Duodenal mucosa (tissue), 2 donors: Measurements from ENCODE around the gene DGCR6L.
"Not testable (repeated sequence)": the region's sequence is repeated elsewhere in the genome, so short reads cannot be mapped to it uniquely, and the experiment has no call there.

ENCODE experiments used
- H3K27ac ChIP-seq: one replicate; pipeline ENCODE4 v1.7.0; 2013; ENCODE audit warnings: low read depth, low read length
- H3K27me3 ChIP-seq, 2 donors: one replicate each; pipeline ENCODE4 v1.7.0; 2013; ENCODE audit warnings: low read length in 2 of 2, control low read depth in 1 of 2; ENCODE audit not compliant: insufficient read depth in 2 of 2, control insufficient read depth in 1 of 2
- H3K36me3 ChIP-seq, 2 donors: one replicate each; pipeline ENCODE4 v1.7.0; 2013; ENCODE audit warnings: low read length in 2 of 2, control low read depth in 1 of 2; ENCODE audit not compliant: insufficient read depth in 2 of 2, control insufficient read depth in 1 of 2
- H3K4me1 ChIP-seq, 2 donors: one replicate each; pipeline ENCODE4 v1.7.0; 2013; ENCODE audit warnings: low read length in 2 of 2, control low read depth in 1 of 2; ENCODE audit not compliant: insufficient read depth in 2 of 2, control insufficient read depth in 1 of 2
- H3K4me3 ChIP-seq, 2 donors: one replicate each; pipeline ENCODE4 v1.7.0; 2013; ENCODE audit warnings: low read length in 2 of 2, low read depth in 1 of 2
- H3K9ac ChIP-seq, 2 donors: one replicate each; pipeline ENCODE4 v1.7.0; 2013; ENCODE audit warnings: low read length in 2 of 2, low read depth in 1 of 2
- H3K9me3 ChIP-seq, 2 donors: one replicate each; pipeline ENCODE4 v1.7.0; 2013; ENCODE audit warnings: low read length in 2 of 2, control low read depth in 1 of 2; ENCODE audit not compliant: control insufficient read depth in 1 of 2

Gene DGCR6L

GRCh38 chr22:20319745-20320658 is at the start of gene DGCR6L:
Gene DGCR6L (minus strand): TSS chr22:20320060. CDS start chr22:20319988, 72 bp downstream.
- peaks cover 0 to under 1% of the 10 kb centered on the region in 2 donors for H3K36me3 ChIP-seq
- no peaks in the 10 kb centered on the region for H3K9me3 ChIP-seq
- H3K27ac ChIP-seq = peak within 1 kb of the TSS; percentile 73
- peak within 1 kb of the TSS; percentile 82 to 88 for H3K4me3 ChIP-seq
- H3K27me3 ChIP-seq = no peaks in the 10 kb centered on the region
- H3K9ac ChIP-seq = peak within 1 kb of the TSS; percentile 83 to 88
- peaks cover 12 to 15% of the 10 kb centered on the region in 2 donors for H3K4me1 ChIP-seq

- H3K27ac ChIP-seq, H3K9me3 ChIP-seq, H3K4me1 ChIP-seq, H3K27me3 ChIP-seq, H3K36me3 ChIP-seq, H3K9ac ChIP-seq, H3K4me3 ChIP-seq: not testable (repeated sequence)
Measured at GRCh38 chr22:20368875-20369274, 49.0 kb upstream of the DGCR6L start.

- H3K4me3 ChIP-seq = not testable (repeated sequence)
Measured at GRCh38 chr22:20366841-20367240, 47.0 kb upstream of the DGCR6L start.

GRCh38 chr22:20364335-20365260 is 44.7 kb upstream of the DGCR6L start:
- H3K4me3 ChIP-seq, H3K27ac ChIP-seq, H3K9me3 ChIP-seq, H3K4me1 ChIP-seq, H3K36me3 ChIP-seq, H3K9ac ChIP-seq, H3K27me3 ChIP-seq: not testable (repeated sequence)

More at GRCh38 chr22:20366841-20367240, 47.0 kb upstream of the DGCR6L start:
- H3K27ac ChIP-seq, H3K36me3 ChIP-seq, H3K4me1 ChIP-seq, H3K9me3 ChIP-seq, H3K9ac ChIP-seq, H3K27me3 ChIP-seq: not testable (repeated sequence)

- not testable (repeated sequence) for H3K9ac ChIP-seq, H3K27me3 ChIP-seq, H3K4me1 ChIP-seq, H3K9me3 ChIP-seq, H3K4me3 ChIP-seq, H3K36me3 ChIP-seq, H3K27ac ChIP-seq
Measured at GRCh38 chr22:20362403-20362802, 42.5 kb upstream of the DGCR6L start.

- H3K36me3 ChIP-seq, H3K4me3 ChIP-seq, H3K4me1 ChIP-seq, H3K27me3 ChIP-seq, H3K9me3 ChIP-seq, H3K27ac ChIP-seq, H3K9ac ChIP-seq: not testable (repeated sequence)
Measured at GRCh38 chr22:20361752-20362229, 41.9 kb upstream of the DGCR6L start.

- H3K27ac ChIP-seq, H3K9ac ChIP-seq, H3K4me1 ChIP-seq, H3K27me3 ChIP-seq, H3K4me3 ChIP-seq, H3K36me3 ChIP-seq, H3K9me3 ChIP-seq: not testable (repeated sequence)
Measured at GRCh38 chr22:20360866-20361751, 41.2 kb upstream of the DGCR6L start.

GRCh38 chr22:20360261-20360660 is 40.4 kb upstream of the DGCR6L start:
- H3K9ac ChIP-seq, H3K9me3 ChIP-seq, H3K36me3 ChIP-seq, H3K4me1 ChIP-seq, H3K27me3 ChIP-seq, H3K27ac ChIP-seq, H3K4me3 ChIP-seq: not testable (repeated sequence)

- not testable (repeated sequence) for H3K27me3 ChIP-seq, H3K36me3 ChIP-seq, H3K9ac ChIP-seq, H3K9me3 ChIP-seq, H3K4me1 ChIP-seq, H3K27ac ChIP-seq, H3K4me3 ChIP-seq
Measured at GRCh38 chr22:20358503-20359239, 38.8 kb upstream of the DGCR6L start.
